H1 (cell line): ENCODE results near the gene TEX51. TPM values are rescaled to one million over a fixed set of nuclear protein-coding genes. Genes with fewer than 3 reads are reported as not detected.

Experiments
- CTCF ChIA-PET: fragments of 300-600 bp; sonication (Branson Sonifier 250); formaldehyde crosslinking; loops from one replicate; lab custom pipeline; 2021; ENCODE audit not compliant: partially characterized antibody; lab: Charles Lee
- POLR2A ChIA-PET: fragments of 300-600 bp; sonication (Branson Sonifier 250); formaldehyde crosslinking; loops from one replicate; lab custom pipeline; 2021; ENCODE audit warnings: inconsistent platforms; ENCODE audit not compliant: partially characterized antibody; lab: Charles Lee
- DNase-seq, 2 experiments: peaks; one replicate each; pipeline versions ENCODE4 v3.0.0 to v3.0.0-alpha.2; 2010 to 2022; ENCODE audit warnings: low spot score in 2 of 2, low read depth in 1 of 2, mixed read lengths in 1 of 2
- FAIRE-seq: peaks from 2 replicates; lab custom pipeline; 2011; peaks lifted over from hg19 to GRCh38; lab: Jason Lieb, UNC
- H2AFZ ChIP-seq: 2 replicates; pipeline ENCODE4 v1.8.1; 2012; ENCODE audit warnings: low read length, inconsistent platforms
- H2AK5ac ChIP-seq: 2 replicates; pipeline ENCODE4 v1.6.1; 2013; ENCODE audit warnings: low read depth, low read length
- H2BK120ac ChIP-seq: replicated peaks from 2 replicates; pipeline ENCODE3; 2013; ENCODE audit warnings: low read depth, low read length, inconsistent platforms
- H2BK12ac ChIP-seq: 2 replicates; pipeline ENCODE4 v1.6.1; 2013; ENCODE audit warnings: low read depth, low read length
- H2BK15ac ChIP-seq: 2 replicates; pipeline ENCODE4 v1.6.1; 2013; ENCODE audit warnings: low read length
- H2BK20ac ChIP-seq: 2 replicates; pipeline ENCODE4 v1.6.1; 2013; ENCODE audit warnings: low read length
- H2BK5ac ChIP-seq: 2 replicates; pipeline ENCODE4 v1.6.1; 2013; ENCODE audit warnings: low read depth, low read length
- H3K14ac ChIP-seq: 2 replicates; pipeline ENCODE4 v1.6.1; 2013; ENCODE audit warnings: inconsistent platforms; ENCODE audit not compliant: insufficient read length
- H3K18ac ChIP-seq: 2 replicates; pipeline ENCODE4 v1.6.1; 2013; ENCODE audit warnings: low read length; ENCODE audit errors: extremely low read depth
- H3K23ac ChIP-seq: 2 replicates; pipeline ENCODE4 v1.6.1; 2013; ENCODE audit warnings: inconsistent platforms; ENCODE audit not compliant: insufficient read length
- H3K23me2 ChIP-seq: 2 replicates; pipeline ENCODE4 v1.6.1; 2013; ENCODE audit warnings: low read depth, low read length
- H3K27ac ChIP-seq: 2 replicates; pipeline ENCODE4 v1.6.1; 2011; ENCODE audit warnings: low read depth, low read length, inconsistent platforms
- H3K27me3 ChIP-seq, 4 experiments: replicated peaks in 1 of 4; 1 replicate in 1 of 4; 2 replicates in 3 of 4; pipeline versions ENCODE4 v1.6.1 to v1.8.1; 2011 to 2013; ENCODE audit warnings: low read length in 3 of 4, mild to moderate bottlenecking in 3 of 4, inconsistent platforms in 2 of 4, mixed read lengths in 2 of 4, moderate library complexity in 1 of 4; ENCODE audit not compliant: control insufficient read depth in 3 of 4, insufficient read depth in 3 of 4; ENCODE audit errors: extremely low read depth in 1 of 4
- H3K36me3 ChIP-seq, 4 experiments: 2 replicates each; pipeline versions ENCODE4 v1.6.1 to v1.8.1; 2011 to 2013; ENCODE audit warnings: mild to moderate bottlenecking in 4 of 4, low read length in 3 of 4, moderate library complexity in 2 of 4, control low read depth in 1 of 4, inconsistent platforms in 1 of 4; ENCODE audit not compliant: insufficient read depth in 4 of 4, control insufficient read depth in 2 of 4
- H3K4ac ChIP-seq: replicated peaks from 2 replicates; pipeline ENCODE3; 2013; ENCODE audit warnings: low read length, low read depth, mixed read lengths, inconsistent platforms; ENCODE audit not compliant: insufficient read length
- H3K4me1 ChIP-seq, 4 experiments: replicated peaks in 1 of 4; 1 replicate in 1 of 4; 2 replicates in 3 of 4; pipeline versions ENCODE4 v1.6.1 to v1.8.1; 2011 to 2013; ENCODE audit warnings: low read length in 3 of 4, inconsistent platforms in 2 of 4, mixed read lengths in 1 of 4; ENCODE audit not compliant: insufficient read depth in 4 of 4, control insufficient read depth in 3 of 4
- H3K4me2 ChIP-seq, 2 experiments: 2 replicates each; pipeline versions ENCODE4 v1.6.1 to v1.8.1; 2011 to 2013; ENCODE audit warnings: low read depth in 2 of 2, low read length in 2 of 2, control low read depth in 1 of 2, inconsistent platforms in 1 of 2, mild to moderate bottlenecking in 1 of 2; ENCODE audit not compliant: insufficient read depth in 1 of 2
- H3K4me3 ChIP-seq, 4 experiments: fragments of 200-600, 300-600 bp in 1 of 4; sonication (generic), shearing (Covaris generic), sonication (Bioruptor Twin) in 1 of 4; 2 replicates each; pipeline versions ENCODE4 v1.5.1 to v1.8.1; 2011 to 2016; ENCODE audit warnings: low read length in 4 of 4, low read depth in 3 of 4, control low read depth in 2 of 4, inconsistent platforms in 2 of 4, mild to moderate bottlenecking in 2 of 4, mixed read lengths in 1 of 4, moderate library complexity in 1 of 4; ENCODE audit not compliant: insufficient read depth in 2 of 4; ENCODE audit errors: extremely low read depth in 1 of 4
- H3K56ac ChIP-seq: replicated peaks from 2 replicates; pipeline ENCODE3; 2013; ENCODE audit warnings: low read depth, mild to moderate bottlenecking, mixed read lengths, low read length, inconsistent platforms; ENCODE audit not compliant: insufficient read length
- H3K79me1 ChIP-seq: 2 replicates; pipeline ENCODE4 v1.6.1; 2013; ENCODE audit warnings: low read depth, low read length, control low read depth
- H3K79me2 ChIP-seq, 2 experiments: 2 replicates each; pipeline versions ENCODE4 v1.6.1 to v1.8.1; 2012 to 2013; ENCODE audit warnings: low read length in 2 of 2, mild to moderate bottlenecking in 2 of 2, inconsistent platforms in 1 of 2; ENCODE audit not compliant: insufficient read depth in 2 of 2, control insufficient read depth in 1 of 2
- H3K9ac ChIP-seq, 4 experiments: replicated peaks in 1 of 4; 1 replicate in 1 of 4; 2 replicates in 3 of 4; pipeline versions ENCODE4 v1.6.1 to v1.8.1; 2011 to 2013; ENCODE audit warnings: low read depth in 3 of 4, low read length in 3 of 4, control low read depth in 2 of 4, mild to moderate bottlenecking in 2 of 4, moderate library complexity in 2 of 4, inconsistent platforms in 1 of 4; ENCODE audit errors: extremely low read depth in 1 of 4
- H3K9me3 ChIP-seq, 2 experiments: 2 replicates each; pipeline versions ENCODE4 v1.6.1 to v1.8.1; 2012 to 2013; ENCODE audit warnings: mild to moderate bottlenecking in 2 of 2, moderate library complexity in 2 of 2, control low read depth in 1 of 2, inconsistent platforms in 1 of 2, low read depth in 1 of 2, low read length in 1 of 2, mixed read lengths in 1 of 2; ENCODE audit not compliant: insufficient read depth in 2 of 2
- H4K20me1 ChIP-seq, 2 experiments: replicated peaks in 1 of 2; 2 replicates each; pipeline versions ENCODE3 to v1.8.1; 2011 to 2013; ENCODE audit warnings: inconsistent platforms in 2 of 2, low read length in 2 of 2, mild to moderate bottlenecking in 1 of 2; ENCODE audit not compliant: insufficient read depth in 2 of 2, control insufficient read depth in 1 of 2
- H4K5ac ChIP-seq: 2 replicates; pipeline ENCODE4 v1.6.1; 2013; ENCODE audit warnings: low read length, low read depth, mixed read lengths, inconsistent platforms; ENCODE audit not compliant: insufficient read length
- H4K8ac ChIP-seq: 2 replicates; pipeline ENCODE4 v1.8.0; 2013; ENCODE audit warnings: mild to moderate bottlenecking, moderate library complexity, low read length, inconsistent platforms; ENCODE audit not compliant: insufficient read depth; ENCODE audit errors: extremely low read depth
- H4K91ac ChIP-seq: replicated peaks from 2 replicates; pipeline ENCODE3; 2013; ENCODE audit warnings: low read length, mixed read lengths, inconsistent platforms; ENCODE audit not compliant: insufficient read length
- NRF1 ChIP-seq: IDR thresholded peaks from 2 replicates; pipeline ENCODE4 v1.6.1; 2011; ENCODE audit warnings: mild to moderate bottlenecking, low read depth, low read length, improper control_type of control experiment
- RAD21 ChIP-seq, 2 experiments: IDR thresholded peaks in 1 of 2; conservative IDR thresholded peaks in 1 of 2; 2 replicates each; pipeline ENCODE4 v1.6.1; 2011; ENCODE audit warnings: low read depth in 2 of 2, low read length in 2 of 2, improper control_type of control experiment in 1 of 2, inconsistent platforms in 1 of 2, mild to moderate bottlenecking in 1 of 2, moderate library complexity in 1 of 2
- SP2 ChIP-seq: IDR thresholded peaks from 2 replicates; pipeline ENCODE4 v1.6.1; 2012; ENCODE audit warnings: mild to moderate bottlenecking, low read length, inconsistent platforms
- WGBS, 2 experiments: shearing (Covaris generic) in 1 of 2; methylation state at CpG; one replicate each; pipeline versions ENCODE4 v1.1.6 to v1.1.7; 2013 to 2015; ENCODE audit warnings: low lambda C conversion rate in 2 of 2, mixed read lengths in 2 of 2, inconsistent platforms in 1 of 2, low coverage in 1 of 2, missing lambda C conversion rate in 1 of 2; ENCODE audit not compliant: insufficient replicate concordance in 2 of 2, insufficient coverage in 1 of 2, insufficient read length in 1 of 2; ENCODE audit errors: extremely low coverage in 1 of 2, missing lambda C conversion rate in 1 of 2; 5-methylcytosine and 5-hydroxymethylcytosine counted together
- polyA plus RNA-seq, 7 experiments: library from polyadenylated mRNA; depleted of rRNA in 3 of 7; stranded (reverse) in 5 of 7; unstranded in 2 of 7; fragments of >200 nt in 5 of 7; fragments of 200-250 nt in 2 of 7; gene quantifications; 1 replicate in 5 of 7; 2 replicates in 1 of 7; 4 replicates in 1 of 7; pipeline versions ENCODE4 v1.2.1 to v1.2.3, GENCODE V29; 2011 to 2013; ENCODE audit warnings: missing spikeins in 2 of 7, mixed read lengths in 2 of 7
- total RNA-seq: library from RNA; stranded (reverse); fragmentation: NEBNext Ultra II Directional; extraction: Animal tissue kit (Norgen Biotek cat#: 25700); gene quantifications from 2 replicates; pipeline ENCODE4 v1.2.1, GENCODE V29; 2021
- TF ChIP-seq, protein P1 (sequence below), 3 experiments: IDR thresholded peaks; 1 replicate in 2 of 3; 2 replicates in 1 of 3; pipeline versions ENCODE4 v1.5.1 to v1.6.1; 2011; ENCODE audit warnings: low read length in 3 of 3, mild to moderate bottlenecking in 3 of 3, inconsistent platforms in 2 of 3, low read depth in 1 of 3, moderate library complexity in 1 of 3; ENCODE audit not compliant: insufficient read depth in 1 of 3; ENCODE audit errors: control extremely low read depth in 1 of 3

TEX51 gene
- total and polyA plus RNA-seq, 2 of the 8 experiments (the other 6 are each of a cell fraction or from before 2014, with no cell fraction given), result not detected

DNA sequence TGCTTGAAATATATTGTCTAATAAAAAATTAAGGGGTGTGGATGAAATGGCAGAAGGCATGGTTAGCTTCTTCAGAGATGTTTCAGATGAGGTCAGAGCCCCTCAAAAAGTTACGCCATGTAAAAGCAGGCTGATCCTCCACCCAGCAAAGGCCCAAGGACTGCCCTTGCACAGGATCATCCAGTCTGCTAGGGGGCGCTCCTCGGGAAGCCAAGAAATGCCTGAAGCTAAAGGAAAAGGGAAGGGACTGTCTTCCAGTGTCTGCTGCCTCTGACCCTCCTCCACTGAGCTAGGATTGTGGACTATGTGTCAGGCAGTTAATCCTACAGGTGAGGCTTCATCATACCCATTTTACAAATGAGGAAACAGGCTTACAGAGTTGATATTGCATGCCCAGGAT, 33.8 kb upstream of the TEX51 start:
- Histone ChIP-seq H2AK5ac (no peak overlapping the region), H3K4ac (no peak overlapping the region), H3K23me2 (no peaks in the 10 kb centered on the region), H3K27me3 (no peaks in the 10 kb centered on the region), H4K91ac (no peak overlapping the region), H3K4me3 (no peak overlapping the region), H3K9ac (no peak overlapping the region), H2AFZ (peak overlapping the region; percentile 95), H2BK12ac (no peak overlapping the region), H2BK120ac (no peak overlapping the region), H2BK15ac (no peak overlapping the region), H3K18ac (no peak overlapping the region), H3K27ac (no peak overlapping the region), H3K4me1 (no peaks in the 10 kb centered on the region; a peak in 1 of 7 replicates), H3K56ac (no peak overlapping the region), H3K79me2 (no peaks in the 10 kb centered on the region), H4K20me1 (no peaks in the 10 kb centered on the region), H3K14ac (no peak overlapping the region), H3K9me3 (0 out of 4 replicates have a peak, but pooled peaks cover 0 to 3% of the 10 kb centered on the region in 2 experiments), H4K8ac (no peak overlapping the region), H4K5ac (no peak overlapping the region), H3K36me3 (no peaks in the 10 kb centered on the region), H2BK5ac (no peak overlapping the region), H3K4me2 (no peak overlapping the region), H3K79me1 (no peaks in the 10 kb centered on the region), H3K23ac (no peak overlapping the region), H2BK20ac (no peak overlapping the region)
- ChIA-PET CTCF (interaction anchor here (0.6 to 2.7 kb wide), 18 partner anchors 9 to 306 kb away, joined by 3 to 17 read pairs (median 4); no protein-coding TSS in a partner anchor), POLR2A (interaction anchor here (0.5 kb wide), 1 partner anchor 170 kb away, joined by 3 read pairs; no protein-coding TSS in a partner anchor)
- DNase-seq, result peak in 1 of 2 experiments; percentile 76
- TF ChIP-seq, protein P1, sequence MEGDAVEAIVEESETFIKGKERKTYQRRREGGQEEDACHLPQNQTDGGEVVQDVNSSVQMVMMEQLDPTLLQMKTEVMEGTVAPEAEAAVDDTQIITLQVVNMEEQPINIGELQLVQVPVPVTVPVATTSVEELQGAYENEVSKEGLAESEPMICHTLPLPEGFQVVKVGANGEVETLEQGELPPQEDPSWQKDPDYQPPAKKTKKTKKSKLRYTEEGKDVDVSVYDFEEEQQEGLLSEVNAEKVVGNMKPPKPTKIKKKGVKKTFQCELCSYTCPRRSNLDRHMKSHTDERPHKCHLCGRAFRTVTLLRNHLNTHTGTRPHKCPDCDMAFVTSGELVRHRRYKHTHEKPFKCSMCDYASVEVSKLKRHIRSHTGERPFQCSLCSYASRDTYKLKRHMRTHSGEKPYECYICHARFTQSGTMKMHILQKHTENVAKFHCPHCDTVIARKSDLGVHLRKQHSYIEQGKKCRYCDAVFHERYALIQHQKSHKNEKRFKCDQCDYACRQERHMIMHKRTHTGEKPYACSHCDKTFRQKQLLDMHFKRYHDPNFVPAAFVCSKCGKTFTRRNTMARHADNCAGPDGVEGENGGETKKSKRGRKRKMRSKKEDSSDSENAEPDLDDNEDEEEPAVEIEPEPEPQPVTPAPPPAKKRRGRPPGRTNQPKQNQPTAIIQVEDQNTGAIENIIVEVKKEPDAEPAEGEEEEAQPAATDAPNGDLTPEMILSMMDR (IDR thresholded peaks at IDR 0.05; ENCODE audit: control extremely low read depth in 1 of 3, insufficient read depth in 1 of 3, low read depth in 1 of 3, low read length in 3 of 3), result peak; percentile 58 to 79 (median 69)
- TF ChIP-seq SP2 (peak; percentile 26; the same call in 1 of the 2 replicates), RAD21 (IDR thresholded peaks at IDR 0.05 in 1 of 2, conservative IDR thresholded peaks at IDR 0.05 in 1 of 2; ENCODE audit: low read depth in 2 of 2, low read length in 2 of 2) (peak; percentile 46 to 66), NRF1 (no peak)
- FAIRE-seq, result no peak
- 74% methylated on average over 3 of the region's 3 CpGs; no CpG with 5 or more reads in 1 of the 2 experiments for WGBS, 2 experiments
